ENCODE measurements around the gene SGCD. TPM values are rescaled to one million over a fixed set of nuclear protein-coding genes. Genes with fewer than 3 reads are reported as not detected.

SGCD gene
- total RNA-seq, 4 donors from 2014 or later = 12.4 to 17.8 (median 13.4) TPM

GRCh38 chr5:156618601-156619000, 291.6 kb downstream of the SGCD start:
- 88 to 92% methylated on average over 8 of the region's 8 CpGs for WGBS, 2 donors
- no peaks in the 10 kb centered on the region for H3K4me1 ChIP-seq
- no peak for DNase-seq (ENCODE audit: low spot score in 2 of 2)
- H3K9me3 ChIP-seq = no peaks in the 10 kb centered on the region
- H3K4me3 ChIP-seq = no peak overlapping the region
- H3K36me3 ChIP-seq = no peaks in the 10 kb centered on the region
- H3K27ac ChIP-seq = no peak overlapping the region
- no peak for TF ChIP-seq EP300 (IDR thresholded peaks at IDR 0.05)
- no peaks in the 10 kb centered on the region for H3K27me3 ChIP-seq

GRCh38 chr5:156621719-156622118, 294.8 kb downstream of the SGCD start:
- 91 to 93% methylated on average over 1 of the region's 1 CpG for WGBS, 2 donors
- Histone ChIP-seq H3K36me3 (no peaks in the 10 kb centered on the region), H3K27ac (no peak overlapping the region), H3K4me1 (no peaks in the 10 kb centered on the region), H3K27me3 (no peaks in the 10 kb centered on the region), H3K9me3 (no peaks in the 10 kb centered on the region), H3K4me3 (no peak overlapping the region)
- TF ChIP-seq EP300 (IDR thresholded peaks at IDR 0.05) = no peak
- no peak for TF ChIP-seq POLR2A (IDR thresholded peaks at IDR 0.05)
- no peak for TF ChIP-seq CTCF (IDR thresholded peaks at IDR 0.05)
- DNase-seq (ENCODE audit: low spot score in 2 of 2) = no peak

- no peak overlapping the region for H3K4me3 ChIP-seq
- no peak for DNase-seq (ENCODE audit: low spot score in 2 of 2)
- no peaks in the 10 kb centered on the region for H3K4me1 ChIP-seq
- no peaks in the 10 kb centered on the region for H3K27me3 ChIP-seq
- 49% methylated on average over 5 of the region's 5 CpGs for WGBS, 2 donors
- H3K36me3 ChIP-seq = no peaks in the 10 kb centered on the region
- TF ChIP-seq POLR2A (IDR thresholded peaks at IDR 0.05) = no peak
- TF ChIP-seq CTCF (IDR thresholded peaks at IDR 0.05) = no peak
- TF ChIP-seq EP300 (IDR thresholded peaks at IDR 0.05) = no peak
- H3K27ac ChIP-seq = peak overlapping the region in 1 of 4 donors; percentile 43
- no peaks in the 10 kb centered on the region for H3K9me3 ChIP-seq
Measured at GRCh38 chr5:156623381-156624040, 296.5 kb downstream of the SGCD start.

- H3K9me3 ChIP-seq = no peaks in the 10 kb centered on the region
- TF ChIP-seq EP300 (IDR thresholded peaks at IDR 0.05) (no peak), POLR2A (IDR thresholded peaks at IDR 0.05) (no peak), CTCF (IDR thresholded peaks at IDR 0.05) (no peak)
- no peak overlapping the region for H3K4me3 ChIP-seq
- no peak overlapping the region for H3K27ac ChIP-seq
- H3K4me1 ChIP-seq = no peaks in the 10 kb centered on the region
- DNase-seq (ENCODE audit: low spot score in 2 of 2) = no peak
- H3K27me3 ChIP-seq = no peaks in the 10 kb centered on the region
- no peaks in the 10 kb centered on the region for H3K36me3 ChIP-seq
- 90 to 91% methylated on average over 4 of the region's 4 CpGs for WGBS, 2 donors
Measured at GRCh38 chr5:156624686-156625085, 297.7 kb downstream of the SGCD start.

- TF ChIP-seq POLR2A (IDR thresholded peaks at IDR 0.05) = no peak
- TF ChIP-seq CTCF (IDR thresholded peaks at IDR 0.05) = no peak
- no peak for TF ChIP-seq EP300 (IDR thresholded peaks at IDR 0.05)
- no peak overlapping the region for H3K4me3 ChIP-seq
- H3K27me3 ChIP-seq = no peaks in the 10 kb centered on the region
- no peaks in the 10 kb centered on the region for H3K36me3 ChIP-seq
- no peak for DNase-seq (ENCODE audit: low spot score in 2 of 2)
- no peaks in the 10 kb centered on the region for H3K4me1 ChIP-seq
- H3K27ac ChIP-seq = no peak overlapping the region
- H3K9me3 ChIP-seq = no peaks in the 10 kb centered on the region
Measured at GRCh38 chr5:156628421-156628820, 301.5 kb downstream of the SGCD start.

- no peaks in the 10 kb centered on the region for H3K27me3 ChIP-seq
- TF ChIP-seq CTCF (IDR thresholded peaks at IDR 0.05) (no peak), POLR2A (IDR thresholded peaks at IDR 0.05) (no peak), EP300 (IDR thresholded peaks at IDR 0.05) (no peak)
- no peak for DNase-seq (ENCODE audit: low spot score in 2 of 2)
- H3K4me1 ChIP-seq = no peaks in the 10 kb centered on the region
- no peaks in the 10 kb centered on the region for H3K36me3 ChIP-seq
- H3K27ac ChIP-seq = no peak overlapping the region
- WGBS, 2 donors = 93 to 100% methylated on average over 1 of the region's 1 CpG
- no peak overlapping the region for H3K4me3 ChIP-seq
- no peaks in the 10 kb centered on the region for H3K9me3 ChIP-seq
Measured at GRCh38 chr5:156631005-156631404, 304.0 kb downstream of the SGCD start.
